Loucy (cell line): ENCODE measurements around the gene MAPK14.

ENCODE experiments used
- EZH2phosphoT487 ChIP-seq: fragments of 200-600 bp; IDR thresholded peaks from 2 replicates; pipeline ENCODE4 v1.6.1; 2018; ENCODE audit warnings: antibody characterized with exemption, mild to moderate bottlenecking, moderate library complexity, borderline replicate concordance
- TF ChIP-seq, protein P1 (sequence below): fragments of 200-600 bp; sonication (generic); conservative IDR thresholded peaks from 2 replicates; pipeline ENCODE4 v1.5.1; 2014; ENCODE audit warnings: mild to moderate bottlenecking, antibody characterized with exemption, low read length

DNA sequence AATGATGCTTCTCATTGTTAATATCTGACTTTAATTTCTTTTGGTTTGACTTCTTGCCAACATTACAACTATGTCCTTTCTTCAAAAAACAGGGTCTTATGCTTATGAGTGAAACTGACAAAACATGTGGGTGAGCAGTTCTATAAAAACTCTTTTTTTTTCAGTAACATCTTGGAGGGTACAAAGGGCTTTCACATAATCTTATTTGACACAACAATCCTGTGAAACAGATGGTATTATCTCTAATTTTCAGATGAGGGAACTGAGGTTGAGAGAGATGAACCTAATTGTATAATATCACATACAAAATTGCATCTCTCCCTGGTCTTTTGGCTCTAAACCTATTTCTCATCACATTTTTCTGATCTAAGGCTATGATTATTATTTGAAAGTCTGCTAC is 38.3 kb downstream of the MAPK14 start:
- TF ChIP-seq, protein P1, sequence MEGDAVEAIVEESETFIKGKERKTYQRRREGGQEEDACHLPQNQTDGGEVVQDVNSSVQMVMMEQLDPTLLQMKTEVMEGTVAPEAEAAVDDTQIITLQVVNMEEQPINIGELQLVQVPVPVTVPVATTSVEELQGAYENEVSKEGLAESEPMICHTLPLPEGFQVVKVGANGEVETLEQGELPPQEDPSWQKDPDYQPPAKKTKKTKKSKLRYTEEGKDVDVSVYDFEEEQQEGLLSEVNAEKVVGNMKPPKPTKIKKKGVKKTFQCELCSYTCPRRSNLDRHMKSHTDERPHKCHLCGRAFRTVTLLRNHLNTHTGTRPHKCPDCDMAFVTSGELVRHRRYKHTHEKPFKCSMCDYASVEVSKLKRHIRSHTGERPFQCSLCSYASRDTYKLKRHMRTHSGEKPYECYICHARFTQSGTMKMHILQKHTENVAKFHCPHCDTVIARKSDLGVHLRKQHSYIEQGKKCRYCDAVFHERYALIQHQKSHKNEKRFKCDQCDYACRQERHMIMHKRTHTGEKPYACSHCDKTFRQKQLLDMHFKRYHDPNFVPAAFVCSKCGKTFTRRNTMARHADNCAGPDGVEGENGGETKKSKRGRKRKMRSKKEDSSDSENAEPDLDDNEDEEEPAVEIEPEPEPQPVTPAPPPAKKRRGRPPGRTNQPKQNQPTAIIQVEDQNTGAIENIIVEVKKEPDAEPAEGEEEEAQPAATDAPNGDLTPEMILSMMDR, result no peak
- TF ChIP-seq EZH2phosphoT487, result no peak
